Measurements from ENCODE around the gene RNF157.

Gene RNF157

DNA sequence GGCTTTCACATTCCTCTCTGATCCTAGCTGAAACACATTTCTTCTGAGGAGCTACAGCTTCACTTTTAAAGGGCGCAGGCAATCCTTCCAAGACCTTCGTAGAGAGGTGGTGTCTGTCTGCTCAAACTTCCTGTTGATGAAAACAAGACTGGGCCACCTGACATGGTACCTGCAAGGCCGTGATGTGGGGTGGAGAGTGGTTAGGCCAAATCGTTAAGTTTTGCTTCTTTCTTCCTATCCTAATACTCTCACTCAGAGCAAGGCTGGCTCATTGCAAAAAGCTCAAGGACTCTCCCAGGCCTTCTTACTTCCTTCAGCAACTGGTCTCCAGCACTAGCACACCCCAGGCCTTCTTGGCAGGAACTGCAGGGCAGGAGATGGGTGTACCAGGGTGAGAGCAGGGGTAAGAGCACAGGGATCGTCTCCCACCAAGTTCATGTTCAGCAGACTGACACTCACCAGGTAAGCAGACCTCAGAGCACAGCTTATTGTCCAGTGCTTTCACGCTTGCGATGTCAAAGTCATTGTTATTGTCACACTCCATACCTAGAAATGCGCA, 88.3 kb downstream of the RNF157 start:
- no peak for DNase-seq
- TF ChIP-seq GATA1 (IDR thresholded peaks at IDR 0.05; ENCODE audit: low read depth, low read length) (no peak), POLR2A (IDR thresholded peaks at IDR 0.05; ENCODE audit: low read length) (no peak)

DNA sequence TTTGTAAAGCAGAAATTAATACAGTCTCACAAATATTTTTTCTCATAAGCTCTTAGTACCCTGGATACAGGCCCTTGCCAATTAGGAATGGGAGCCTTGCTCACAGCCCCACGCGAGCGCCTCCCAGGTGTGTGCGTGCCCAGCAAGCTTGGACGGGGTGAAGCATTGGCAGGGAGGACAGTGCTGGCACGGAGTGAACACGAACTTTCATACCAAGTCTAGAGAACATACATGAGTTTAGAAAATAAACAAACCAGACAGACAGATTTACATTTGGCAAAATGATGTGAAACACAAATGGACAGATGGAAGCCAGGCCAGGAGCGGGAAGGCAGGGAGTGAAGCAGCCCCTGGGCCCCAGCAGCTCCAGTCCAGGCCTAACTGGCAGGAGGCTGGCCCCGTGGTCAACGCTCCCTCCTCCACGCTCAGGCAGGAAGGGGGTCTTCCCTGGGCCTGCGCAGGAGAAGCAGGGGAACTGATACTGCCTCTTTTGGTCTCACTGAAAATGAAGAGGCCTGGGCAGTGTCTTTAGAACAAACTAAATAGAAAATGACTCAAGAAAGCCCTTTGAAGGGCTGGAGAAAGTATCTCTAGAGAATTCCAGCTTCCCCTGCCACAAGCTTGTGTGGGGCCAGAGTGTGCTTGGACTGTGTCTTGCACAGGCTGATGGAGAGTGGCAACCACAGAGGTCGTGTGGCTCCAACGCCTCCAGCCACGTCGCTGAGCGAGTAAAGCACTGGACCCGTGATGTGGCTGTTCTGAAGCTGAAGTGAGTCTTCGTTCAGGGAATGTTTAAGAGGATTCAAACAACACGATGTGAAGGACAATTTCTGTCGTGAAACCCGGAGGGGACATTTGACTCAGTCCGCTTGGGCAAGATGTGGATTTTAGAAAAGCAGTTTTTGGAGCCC, 89.3 kb downstream of the RNF157 start:
- no peak for DNase-seq
- TF ChIP-seq POLR2A (IDR thresholded peaks at IDR 0.05; ENCODE audit: low read length): no peak
- TF ChIP-seq GATA1 (IDR thresholded peaks at IDR 0.05; ENCODE audit: low read depth, low read length): no peak

DNA sequence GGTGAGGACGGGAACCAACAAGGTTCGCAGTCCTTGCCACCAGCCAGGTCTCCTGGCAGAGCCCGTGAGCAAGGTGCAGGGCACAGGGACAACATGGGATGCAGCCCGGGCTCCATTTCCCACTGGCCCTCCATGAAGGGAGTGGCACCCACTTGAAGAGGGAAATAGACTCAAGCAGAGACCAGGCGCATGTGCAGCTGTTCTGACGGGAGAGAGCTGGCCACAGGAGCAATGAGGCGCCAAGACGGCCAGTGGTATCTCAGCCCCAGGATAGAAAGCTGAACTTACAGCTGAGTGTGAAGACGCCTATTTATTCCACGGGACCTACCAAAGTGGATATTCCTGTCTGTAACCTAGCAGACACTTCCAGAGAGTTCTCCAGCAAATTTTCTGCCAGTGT, 91.1 kb downstream of the RNF157 start:
- TF ChIP-seq POLR2A (IDR thresholded peaks at IDR 0.05; ENCODE audit: low read length) (no peak), GATA1 (IDR thresholded peaks at IDR 0.05; ENCODE audit: low read depth, low read length) (no peak)
- DNase-seq: no peak

DNA sequence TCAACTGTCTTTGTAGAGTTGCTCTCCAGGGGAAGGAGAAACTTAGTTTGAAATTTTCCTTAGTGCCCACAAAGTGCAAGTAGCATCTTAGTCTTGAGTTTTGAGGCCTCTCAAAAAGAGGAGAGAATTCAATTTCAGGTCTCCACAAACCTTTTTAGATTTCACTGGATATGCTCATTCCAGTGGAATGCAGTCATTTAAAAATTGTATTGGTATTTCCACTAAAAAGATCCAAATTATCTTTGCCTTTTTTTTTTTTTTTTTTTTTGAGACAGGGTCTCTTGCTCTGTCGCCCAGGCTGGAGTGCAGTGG, 92.3 kb downstream of the RNF157 start:
- TF ChIP-seq POLR2A (IDR thresholded peaks at IDR 0.05; ENCODE audit: low read length) (no peak), GATA1 (IDR thresholded peaks at IDR 0.05; ENCODE audit: low read depth, low read length) (no peak)
- no peak for DNase-seq

DNA sequence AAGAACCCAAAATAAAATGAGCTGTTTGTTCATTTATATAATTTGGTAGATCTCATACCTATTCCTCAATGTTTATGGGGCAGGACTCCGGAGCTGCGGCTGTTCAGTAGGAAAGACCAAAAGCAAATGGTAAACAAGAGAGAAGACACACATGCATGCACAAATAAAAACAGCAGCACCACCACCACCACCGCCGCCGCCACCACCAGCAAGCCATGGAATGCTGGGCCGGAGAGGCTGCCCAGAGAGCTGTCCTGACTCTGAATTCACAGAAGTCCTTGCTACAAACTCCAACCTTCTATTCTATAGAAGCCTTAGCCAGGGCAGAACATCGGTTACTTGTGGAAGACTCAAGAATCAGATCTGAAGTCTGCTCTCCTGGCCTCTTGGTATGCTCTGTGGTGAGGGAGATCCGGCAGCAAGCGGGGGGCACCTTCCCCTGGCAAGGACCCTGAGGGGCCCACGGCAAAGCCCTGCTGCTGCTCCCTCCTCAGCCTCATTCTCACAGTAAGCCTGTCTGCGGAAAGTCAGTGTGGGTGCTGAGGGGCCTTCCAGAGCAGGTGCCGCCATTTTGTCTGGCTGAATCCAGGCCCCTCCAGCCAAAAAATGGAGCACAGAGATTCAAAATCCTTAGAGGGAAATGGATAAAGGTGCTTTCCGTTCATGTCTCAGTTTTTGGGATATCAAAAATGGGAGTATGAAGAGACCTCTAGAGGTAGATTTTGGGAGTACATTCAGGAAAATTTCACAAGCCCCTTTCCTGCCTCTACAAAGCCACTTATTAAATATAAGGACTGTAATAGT, 92.9 kb downstream of the RNF157 start:
- TF ChIP-seq POLR2A (IDR thresholded peaks at IDR 0.05; ENCODE audit: low read length): no peak
- no peak for TF ChIP-seq GATA1 (IDR thresholded peaks at IDR 0.05; ENCODE audit: low read depth, low read length)
- DNase-seq: no peak

- no peak for DNase-seq
- TF ChIP-seq POLR2A (IDR thresholded peaks at IDR 0.05; ENCODE audit: low read length): no peak
- no peak for TF ChIP-seq GATA1 (IDR thresholded peaks at IDR 0.05; ENCODE audit: low read depth, low read length)
Measured at GRCh38 chr17:76146053-76146851, 94.0 kb downstream of the RNF157 start.

DNA sequence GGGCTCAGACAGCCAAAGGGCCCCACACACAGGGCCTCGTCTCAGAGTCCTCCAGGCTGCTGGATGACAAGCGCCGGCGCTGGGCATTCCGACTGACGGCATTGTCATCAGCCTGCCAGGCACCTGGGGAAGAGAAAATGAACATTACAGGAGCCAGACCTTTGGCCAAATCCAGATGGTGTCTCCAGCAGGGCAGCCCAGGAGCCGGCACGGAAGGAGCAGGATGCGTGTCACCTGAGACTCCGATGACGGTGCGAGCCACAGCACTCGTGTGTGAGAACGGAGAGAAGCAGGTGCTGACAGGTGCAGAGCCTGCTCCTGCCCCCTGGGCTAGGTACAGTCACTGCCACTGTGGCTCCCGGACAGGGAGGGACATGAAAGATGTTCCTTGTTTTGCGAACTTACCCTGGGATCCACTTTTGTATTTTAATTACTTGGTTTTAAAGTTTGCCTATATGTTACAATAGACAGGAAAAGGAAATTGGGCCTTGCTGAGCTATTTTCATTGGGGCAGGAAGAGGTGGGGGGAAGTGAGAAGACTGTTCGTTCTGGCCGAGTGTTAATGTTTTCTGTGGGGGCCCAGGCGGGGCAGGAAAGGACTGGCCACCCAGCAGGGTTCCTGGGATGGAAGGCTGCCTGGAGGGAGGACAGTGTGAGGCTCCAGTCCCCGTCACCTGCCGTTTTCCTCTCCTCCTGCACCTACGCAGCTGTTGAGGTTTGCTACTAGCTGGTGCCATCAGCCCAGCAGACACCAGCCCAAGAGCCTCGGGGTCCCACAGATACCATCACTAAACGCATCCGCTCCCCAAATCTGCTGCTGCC, 94.9 kb downstream of the RNF157 start:
- DNase-seq: no peak
- TF ChIP-seq GATA1 (IDR thresholded peaks at IDR 0.05; ENCODE audit: low read depth, low read length): no peak
- TF ChIP-seq POLR2A (IDR thresholded peaks at IDR 0.05; ENCODE audit: low read length): no peak

GRCh38 chr17:76142585-76143041, 97.7 kb downstream of the RNF157 start:
- TF ChIP-seq GATA1 (IDR thresholded peaks at IDR 0.05; ENCODE audit: low read depth, low read length): no peak
- TF ChIP-seq POLR2A (IDR thresholded peaks at IDR 0.05; ENCODE audit: low read length): no peak
- no peak for DNase-seq

DNA sequence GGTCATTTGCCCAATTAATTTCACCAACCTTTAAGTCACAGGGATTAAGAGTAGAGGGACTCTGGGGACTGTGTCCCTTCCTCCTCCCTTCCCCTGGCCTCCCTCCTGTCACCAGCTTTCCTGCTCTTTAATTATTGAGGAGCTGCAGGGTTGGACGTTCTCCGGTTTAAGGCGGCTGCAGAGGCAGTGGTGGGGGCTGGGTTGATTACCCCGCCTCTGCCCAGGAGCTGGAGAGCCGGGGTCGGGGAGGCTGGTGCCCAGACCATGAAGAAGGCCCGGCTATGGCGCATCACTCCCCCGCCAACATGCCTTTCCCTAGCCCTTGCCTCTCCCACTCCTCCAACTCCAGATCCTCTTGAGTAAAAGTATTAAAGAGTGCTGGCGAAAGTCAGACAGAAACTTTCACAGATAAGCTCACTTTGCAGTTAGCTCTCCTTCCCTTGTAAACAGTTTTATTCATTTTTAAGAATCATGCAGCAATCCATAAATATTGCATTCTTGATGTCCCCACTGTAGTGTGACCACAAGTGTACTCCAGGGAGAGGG, 98.2 kb downstream of the RNF157 start:
- DNase-seq: no peak
- TF ChIP-seq POLR2A (IDR thresholded peaks at IDR 0.05; ENCODE audit: low read length) (no peak), GATA1 (IDR thresholded peaks at IDR 0.05; ENCODE audit: low read depth, low read length) (no peak)

GRCh38 chr17:76141212-76142038, 98.9 kb downstream of the RNF157 start, which contains the start of gene FOXJ1:
Gene FOXJ1 (minus strand): TSS chr17:76141245. CDS start chr17:76140395, 850 bp downstream.
- TF ChIP-seq POLR2A (IDR thresholded peaks at IDR 0.05; ENCODE audit: low read length): no peak
- TF ChIP-seq GATA1 (IDR thresholded peaks at IDR 0.05; ENCODE audit: low read depth, low read length): no peak
- DNase-seq: peak; percentile 90 to 91

DNA sequence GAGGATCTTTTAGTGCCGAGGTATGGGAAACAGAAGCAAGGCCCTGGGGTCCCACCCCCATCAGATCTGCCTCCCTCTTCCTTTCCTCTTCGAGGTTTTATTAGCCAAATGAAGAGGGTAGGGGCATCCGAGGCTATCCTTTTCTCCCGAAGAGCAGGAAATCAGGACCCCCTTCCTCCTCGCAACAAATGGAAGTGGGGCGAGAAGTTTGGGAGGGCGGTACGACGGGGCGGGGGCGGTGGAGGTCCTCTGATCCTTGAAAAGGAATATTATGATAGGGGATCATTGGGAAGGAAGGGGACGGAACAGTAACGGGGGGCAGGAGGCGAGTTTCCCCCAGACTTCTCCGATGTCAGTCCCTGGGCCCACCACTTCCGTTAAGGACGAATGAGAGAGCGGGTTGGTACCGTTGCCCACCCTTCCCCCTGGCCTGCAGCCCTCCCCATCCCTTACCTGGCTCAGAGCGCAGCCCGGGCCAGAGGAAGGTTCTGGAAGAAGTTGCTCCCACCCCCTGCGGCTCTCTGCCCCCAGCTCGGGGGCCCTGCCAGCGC, 99.6 kb downstream of the RNF157 start:
- no peak for TF ChIP-seq POLR2A (IDR thresholded peaks at IDR 0.05; ENCODE audit: low read length)
- TF ChIP-seq GATA1 (IDR thresholded peaks at IDR 0.05; ENCODE audit: low read depth, low read length): no peak
- DNase-seq: no peak
